Glutamatergic neuron (in vitro differentiated cells): ENCODE measurements around the gene BPIFB6. TPM values are rescaled to one million over a fixed set of nuclear protein-coding genes. Genes with fewer than 3 reads are reported as not detected.

Experiments used
- DNase-seq: peaks from one replicate; pipeline ENCODE4 v3.0.0; 2022
- H3K27ac Mint-ChIP-seq: one replicate; pipeline ENCODE4 v1.8.0; 2020; ENCODE audit warnings: mild to moderate bottlenecking, mixed read lengths, inconsistent platforms; ENCODE audit not compliant: unreplicated experiment
- H3K27me3 Mint-ChIP-seq: one replicate; pipeline ENCODE4 v1.8.0; 2020; ENCODE audit warnings: mild to moderate bottlenecking, moderate library complexity, mixed read lengths, inconsistent platforms; ENCODE audit not compliant: unreplicated experiment
- H3K36me3 Mint-ChIP-seq: one replicate; pipeline ENCODE4 v1.8.0; 2020; ENCODE audit warnings: mild to moderate bottlenecking, mixed read lengths, inconsistent platforms; ENCODE audit not compliant: unreplicated experiment
- H3K4me1 Mint-ChIP-seq: one replicate; pipeline ENCODE4 v1.8.0; 2020; ENCODE audit warnings: mild to moderate bottlenecking, low read depth, mixed read lengths, inconsistent platforms; ENCODE audit not compliant: unreplicated experiment
- H3K4me3 Mint-ChIP-seq: one replicate; pipeline ENCODE4 v1.8.0; 2020; ENCODE audit warnings: mild to moderate bottlenecking, mixed read lengths, inconsistent platforms; ENCODE audit not compliant: unreplicated experiment
- H3K9me3 Mint-ChIP-seq: one replicate; pipeline ENCODE4 v1.8.0; 2020; ENCODE audit warnings: mild to moderate bottlenecking, moderate library complexity, mixed read lengths, inconsistent platforms; ENCODE audit not compliant: unreplicated experiment
- total RNA-seq: library from RNA; stranded (reverse); fragmentation: NEBNext Ultra II Directional; extraction: Animal tissue kit (Norgen Biotek cat#: 25700); gene quantifications from one replicate; pipeline ENCODE4 v1.2.1, GENCODE V29; 2021; ENCODE audit not compliant: unreplicated experiment
- TF ChIP-seq, protein P1 (sequence below): fragments of 200-600 bp; sonication (generic); IDR thresholded peaks from one replicate; pipeline ENCODE4 v1.5.0; 2021; ENCODE audit not compliant: partially characterized antibody, unreplicated experiment

Gene BPIFB6
- total RNA-seq, 1 donor from 2014 or later: not detected

GRCh38 chr20:33065785-33066184, 34.3 kb downstream of the BPIFB6 start:
- Mint-ChIP-seq H3K36me3 (no peaks in the 10 kb centered on the region), H3K27me3 (peaks cover 4% of the 10 kb centered on the region), H3K4me3 (no peak overlapping the region), H3K9me3 (peaks cover 2% of the 10 kb centered on the region), H3K27ac (no peak overlapping the region), H3K4me1 (no peaks in the 10 kb centered on the region)
- DNase-seq: no peak
- TF ChIP-seq, protein P1, sequence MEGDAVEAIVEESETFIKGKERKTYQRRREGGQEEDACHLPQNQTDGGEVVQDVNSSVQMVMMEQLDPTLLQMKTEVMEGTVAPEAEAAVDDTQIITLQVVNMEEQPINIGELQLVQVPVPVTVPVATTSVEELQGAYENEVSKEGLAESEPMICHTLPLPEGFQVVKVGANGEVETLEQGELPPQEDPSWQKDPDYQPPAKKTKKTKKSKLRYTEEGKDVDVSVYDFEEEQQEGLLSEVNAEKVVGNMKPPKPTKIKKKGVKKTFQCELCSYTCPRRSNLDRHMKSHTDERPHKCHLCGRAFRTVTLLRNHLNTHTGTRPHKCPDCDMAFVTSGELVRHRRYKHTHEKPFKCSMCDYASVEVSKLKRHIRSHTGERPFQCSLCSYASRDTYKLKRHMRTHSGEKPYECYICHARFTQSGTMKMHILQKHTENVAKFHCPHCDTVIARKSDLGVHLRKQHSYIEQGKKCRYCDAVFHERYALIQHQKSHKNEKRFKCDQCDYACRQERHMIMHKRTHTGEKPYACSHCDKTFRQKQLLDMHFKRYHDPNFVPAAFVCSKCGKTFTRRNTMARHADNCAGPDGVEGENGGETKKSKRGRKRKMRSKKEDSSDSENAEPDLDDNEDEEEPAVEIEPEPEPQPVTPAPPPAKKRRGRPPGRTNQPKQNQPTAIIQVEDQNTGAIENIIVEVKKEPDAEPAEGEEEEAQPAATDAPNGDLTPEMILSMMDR: no peak

DNA sequence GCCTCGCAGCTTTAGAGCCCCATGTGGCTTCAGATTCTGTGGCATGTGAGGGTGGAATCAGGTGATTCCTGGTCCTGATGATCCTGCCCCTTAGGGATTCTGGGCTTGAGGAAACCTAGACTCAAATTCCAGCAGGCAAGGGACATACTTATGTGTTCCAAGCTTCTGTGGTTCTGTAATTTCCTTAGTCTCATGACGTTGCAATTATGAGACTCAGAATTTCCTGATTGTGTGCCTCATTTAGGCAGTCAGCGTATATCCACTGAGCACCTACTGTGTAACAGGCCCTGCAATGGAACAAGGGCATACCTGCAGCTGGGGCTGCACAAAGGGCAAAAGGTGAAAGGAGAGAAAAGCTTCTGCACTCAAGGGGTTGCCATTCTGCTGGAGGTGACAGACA, 36.4 kb downstream of the BPIFB6 start:
- no peak overlapping the region for H3K27ac Mint-ChIP-seq
- peaks cover 2% of the 10 kb centered on the region for H3K9me3 Mint-ChIP-seq
- peaks cover 6% of the 10 kb centered on the region for H3K27me3 Mint-ChIP-seq
- no peak overlapping the region for H3K4me3 Mint-ChIP-seq
- H3K4me1 Mint-ChIP-seq: no peaks in the 10 kb centered on the region
- no peaks in the 10 kb centered on the region for H3K36me3 Mint-ChIP-seq
- TF ChIP-seq, protein P1: no peak
- no peak for DNase-seq

DNA sequence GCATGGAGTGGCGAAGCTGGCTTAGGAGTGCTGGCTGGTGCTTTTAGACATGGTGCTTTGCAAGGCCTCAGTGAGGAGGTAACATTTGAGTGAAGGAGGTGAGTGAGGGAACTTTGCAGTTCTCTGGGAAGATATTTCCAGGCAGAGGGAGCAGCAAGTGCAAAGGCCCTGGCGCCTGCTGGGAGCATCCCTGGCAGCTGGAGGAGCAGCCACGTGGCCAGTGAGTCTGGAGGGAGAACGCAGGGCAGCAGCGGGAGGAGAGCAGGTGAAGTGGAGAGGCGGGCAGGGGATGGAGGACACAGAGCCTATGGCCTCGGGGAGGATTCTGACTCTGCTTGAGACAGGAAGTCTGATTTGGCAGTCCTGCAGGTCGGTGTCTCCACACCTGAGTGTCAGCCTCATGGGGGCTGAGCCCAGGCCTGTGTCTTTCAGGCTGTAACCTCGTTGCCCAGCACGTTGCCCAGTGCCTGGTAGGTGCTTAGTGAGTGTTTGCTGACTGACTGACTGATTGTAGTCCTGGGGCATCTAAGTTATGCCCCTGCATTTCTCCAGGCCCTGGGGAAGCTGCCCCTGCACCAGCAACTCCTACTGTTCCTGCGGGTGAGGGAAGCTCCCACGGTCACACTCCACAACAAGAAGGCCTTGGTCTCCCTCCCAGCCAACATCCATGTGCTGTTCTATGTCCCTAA, 36.9 kb downstream of the BPIFB6 start:
- Mint-ChIP-seq H3K9me3 (peaks cover 2% of the 10 kb centered on the region), H3K4me1 (no peaks in the 10 kb centered on the region), H3K27ac (no peak overlapping the region), H3K27me3 (peaks cover 6% of the 10 kb centered on the region), H3K36me3 (no peaks in the 10 kb centered on the region), H3K4me3 (no peak overlapping the region)
- no peak for DNase-seq
- TF ChIP-seq, protein P1: no peak

DNA sequence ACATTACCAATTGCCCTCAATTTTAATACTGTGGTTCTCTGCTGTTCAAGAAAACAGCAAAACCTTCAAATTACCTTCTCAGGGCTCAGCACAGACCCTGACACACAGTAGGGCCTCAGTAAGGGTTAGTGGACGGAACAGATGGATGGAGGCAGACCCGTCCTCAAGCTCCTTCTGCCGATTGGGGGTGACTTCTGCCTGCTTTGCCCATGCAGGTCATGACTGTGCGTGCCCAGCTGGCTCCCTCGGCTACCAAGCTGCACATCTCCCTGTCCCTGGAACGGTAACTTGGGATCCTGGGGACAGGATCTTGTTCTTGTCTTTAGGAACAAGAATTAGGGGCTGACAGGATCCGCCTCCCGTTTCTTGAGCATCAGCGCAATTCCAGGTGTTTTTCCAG, 38.2 kb downstream of the BPIFB6 start:
- TF ChIP-seq, protein P1: no peak
- Mint-ChIP-seq H3K4me1 (no peaks in the 10 kb centered on the region), H3K4me3 (no peak overlapping the region), H3K9me3 (peaks cover under 1% of the 10 kb centered on the region), H3K36me3 (no peaks in the 10 kb centered on the region), H3K27ac (no peak overlapping the region), H3K27me3 (peaks cover 6% of the 10 kb centered on the region)
- DNase-seq: no peak
